ENCODE results near the gene ZNF808.
A peak's percentile ranks its signal among the peaks of the same experiment; 100 is the strongest.
"Not testable (repeated sequence)": the region's sequence is repeated elsewhere in the genome, so short reads cannot be mapped to it uniquely, and the experiment has no call there.

The ZNF808 gene

DNA sequence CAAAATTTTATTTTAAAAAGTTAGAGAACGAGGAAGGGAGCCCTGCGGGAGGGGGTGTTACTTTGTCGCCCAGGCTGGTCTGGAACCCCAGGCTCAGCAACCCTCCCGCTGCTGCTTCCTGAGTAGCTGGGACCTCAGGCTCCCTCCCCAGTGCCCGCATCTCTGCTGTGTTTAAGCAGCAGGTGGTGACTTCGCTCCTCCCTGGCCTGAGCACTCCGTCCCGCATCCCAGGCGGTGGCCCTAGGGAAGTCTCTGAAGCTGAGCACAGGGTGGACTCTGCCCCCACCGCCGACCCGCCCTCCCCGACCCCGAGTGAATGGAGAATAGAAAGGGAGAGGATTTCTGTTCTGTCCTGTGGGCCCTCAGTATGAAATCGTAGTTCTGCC lies 73.2 kb downstream of the ZNF808 start:
- peak; percentile 22 to 23 for ATAC-seq

DNA sequence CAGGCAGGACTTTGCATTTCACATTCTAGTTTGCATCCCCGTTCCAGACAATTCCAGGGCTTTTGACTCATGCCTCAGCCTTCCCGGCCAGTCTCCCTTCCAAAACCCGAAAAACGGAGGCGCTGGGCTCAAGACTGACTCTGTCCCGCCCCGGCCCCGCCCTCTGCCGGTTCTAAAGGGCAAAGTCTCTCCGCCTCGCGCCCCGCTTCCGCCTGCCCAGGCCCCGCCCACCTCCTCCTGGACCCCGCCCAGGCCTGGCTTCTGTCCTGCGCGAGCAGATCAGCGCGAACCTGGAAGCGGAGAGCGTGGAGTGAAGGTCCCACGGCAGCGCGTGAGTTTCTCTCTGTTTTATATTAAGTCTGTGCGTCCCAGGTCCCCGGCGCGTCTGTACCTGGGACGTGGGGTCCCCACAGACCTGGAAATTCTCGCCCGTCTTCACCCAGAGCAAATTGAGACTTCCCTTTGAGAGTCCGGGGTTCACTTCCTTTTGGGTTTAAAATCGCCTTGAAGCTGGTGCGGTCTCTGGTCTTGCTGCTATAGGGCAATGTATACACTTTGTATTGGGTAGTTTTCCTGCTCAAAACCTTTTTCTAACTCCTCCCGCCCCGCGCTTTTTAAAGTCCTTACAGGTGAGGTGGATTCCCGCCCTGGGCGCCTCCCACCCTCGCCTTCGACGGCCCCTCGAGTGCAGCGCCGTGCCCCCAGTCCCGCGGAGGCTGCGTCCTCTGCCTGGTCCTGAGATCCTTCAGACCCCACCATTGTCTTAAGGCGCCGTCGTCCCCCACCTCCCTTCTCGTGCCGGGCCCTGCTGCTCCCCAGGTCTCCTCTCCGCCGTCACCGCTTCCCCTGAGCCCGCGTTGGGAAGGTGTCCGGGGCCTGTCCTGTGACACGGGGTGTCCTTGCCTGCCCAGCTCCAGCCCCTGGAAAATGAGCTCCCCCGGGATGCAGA lies 73.8 kb downstream of the ZNF808 start:
- peak; percentile 98 to 99 for ATAC-seq

DNA sequence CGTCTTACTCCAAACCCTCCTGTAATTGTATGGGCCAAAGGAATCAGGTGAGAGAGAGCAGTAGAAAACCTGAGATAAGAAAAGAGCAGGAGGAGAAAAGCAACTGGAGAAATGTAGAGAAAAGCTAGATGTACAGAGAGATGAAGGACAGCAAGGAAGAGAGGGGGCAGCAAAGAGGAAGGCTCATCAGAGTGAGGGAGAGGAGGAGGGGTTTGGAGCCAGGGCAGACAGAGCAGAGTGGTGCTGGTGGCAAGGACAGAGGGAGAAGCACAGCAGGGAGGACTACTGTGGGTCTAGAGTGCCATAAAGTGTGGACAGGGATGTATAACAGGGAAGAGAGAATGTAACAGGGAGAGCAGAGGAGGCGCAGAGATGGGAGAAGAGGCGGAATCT lies 74.5 kb downstream of the ZNF808 start:
- ATAC-seq: not testable (repeated sequence)

DNA sequence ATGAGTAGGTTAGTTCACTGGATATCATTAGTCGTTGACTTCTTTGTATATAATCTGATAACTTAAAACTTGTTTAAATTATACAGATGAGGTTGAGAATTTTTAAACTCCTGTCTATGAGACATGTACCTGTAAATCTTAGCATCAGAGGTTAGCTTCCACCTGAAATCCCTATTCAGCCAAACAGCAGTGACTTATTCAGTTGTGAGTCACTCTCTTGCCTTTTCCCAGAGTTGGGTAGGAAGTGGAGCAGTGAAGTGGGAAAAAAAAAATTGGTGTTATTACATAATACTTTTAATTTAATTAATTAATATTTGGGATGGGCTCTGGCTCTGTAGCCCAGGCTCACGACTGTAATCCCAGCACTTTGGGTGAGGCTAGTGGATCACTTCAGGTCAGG lies 75.5 kb downstream of the ZNF808 start:
- no peak for ATAC-seq

DNA sequence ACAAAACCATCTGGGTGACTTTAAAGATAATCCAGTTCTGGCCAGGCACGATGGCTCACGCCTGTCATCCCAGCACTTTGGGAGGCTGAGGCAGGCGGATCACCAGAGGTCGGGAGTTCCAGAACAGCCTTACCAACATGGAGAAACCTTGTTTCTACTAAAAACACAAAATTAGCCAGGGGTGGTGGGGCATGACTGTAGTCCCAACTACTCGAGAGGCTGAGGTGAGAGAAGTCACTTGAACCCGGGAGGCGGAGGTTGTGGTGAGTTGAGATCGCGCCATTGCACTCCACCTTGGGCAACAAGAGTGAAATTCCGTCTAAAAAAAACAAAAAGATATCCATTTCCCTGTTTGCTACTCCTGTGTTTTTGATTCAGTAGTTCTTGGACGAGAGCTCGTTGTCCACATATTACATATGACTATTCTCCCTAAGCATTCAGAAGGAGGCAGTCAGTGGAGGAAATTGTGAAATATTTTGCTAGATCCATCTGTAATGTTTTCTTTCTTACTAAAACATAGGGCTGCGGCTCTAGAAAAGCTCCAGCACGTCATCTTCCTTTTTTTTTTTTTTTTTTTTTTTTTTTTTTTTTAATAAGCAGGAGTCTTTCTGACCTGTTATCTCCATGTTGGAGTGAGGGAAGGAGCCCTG lies 76.2 kb downstream of the ZNF808 start:
- no peak for ATAC-seq
